Head of caudate nucleus (tissue), 42 donors: ENCODE results near the gene MLLT1.
A peak's percentile ranks its signal among the peaks of the same experiment; 100 is the strongest.

Experiments used
- DNase-seq, 42 donors: peaks; one replicate each; pipeline versions ENCODE4 v3.0.0 to v3.0.0-alpha.2; 2020 to 2021; ENCODE audit warnings: mixed read lengths in 7 of 42
- intact Hi-C: fragments of 100-400 bp; cut with DNase I; formaldehyde crosslinking; loops from one replicate; pipeline ENCODE4 v1.15.0; 2022

The MLLT1 gene

GRCh38 chr19:6278051-6278450, 1.7 kb downstream of the MLLT1 start:
- intact Hi-C loops = loop anchor here (5.0 kb wide), 1 partner anchor 36 kb away; no protein-coding TSS in a partner anchor

GRCh38 chr19:6276447-6276846, 3.3 kb downstream of the MLLT1 start:
- no peak for DNase-seq
- intact Hi-C loops = loop anchor here (5.0 kb wide), 1 partner anchor 34 kb away; no protein-coding TSS in a partner anchor

More at GRCh38 chr19:6278051-6278450, 1.7 kb downstream of the MLLT1 start:
- no peak for DNase-seq

GRCh38 chr19:6275170-6275744, 4.5 kb downstream of the MLLT1 start:
- intact Hi-C loops = loop anchor here (5.0 kb wide), 1 partner anchor 33 kb away; no protein-coding TSS in a partner anchor

GRCh38 chr19:6274756-6275155, 5.0 kb downstream of the MLLT1 start:
- DNase-seq = peak in 9 of 42 donors; percentile 21 to 61 (median 45)
- intact Hi-C loops = loop anchor here (5.0 kb wide), 1 partner anchor 32 kb away; no protein-coding TSS in a partner anchor

More at GRCh38 chr19:6275170-6275744, 4.5 kb downstream of the MLLT1 start:
- no peak for DNase-seq

- DNase-seq = peak in 41 of 42 donors; percentile 28 to 89 (median 62)
- intact Hi-C loops = no loop called here
Observed at GRCh38 chr19:6273701-6274601, 5.8 kb downstream of the MLLT1 start.

GRCh38 chr19:6272913-6273600, 6.7 kb downstream of the MLLT1 start:
- DNase-seq = no peak
- intact Hi-C loops = no loop called here

GRCh38 chr19:6272411-6272791, 7.4 kb downstream of the MLLT1 start:
- intact Hi-C loops = no loop called here
- no peak for DNase-seq

GRCh38 chr19:6271721-6272410, 7.9 kb downstream of the MLLT1 start:
- intact Hi-C loops = no loop called here
- peak; percentile 26 to 85 (median 64) for DNase-seq

GRCh38 chr19:6271251-6271650, 8.5 kb downstream of the MLLT1 start:
- intact Hi-C loops = no loop called here
- DNase-seq = peak in 14 of 42 donors; percentile 21 to 60 (median 44)

- DNase-seq = peak in 1 of 42 donors; percentile 11
- intact Hi-C loops = no loop called here
Observed at GRCh38 chr19:6270822-6271221, 9.0 kb downstream of the MLLT1 start.

- no peak for DNase-seq
- intact Hi-C loops = no loop called here
Observed at GRCh38 chr19:6270076-6270745, 9.6 kb downstream of the MLLT1 start.

GRCh38 chr19:6269101-6269886, 10.5 kb downstream of the MLLT1 start:
- DNase-seq = no peak
- intact Hi-C loops = no loop called here

GRCh38 chr19:6268382-6268771, 11.4 kb downstream of the MLLT1 start:
- intact Hi-C loops = no loop called here

GRCh38 chr19:6267552-6268381, 12.0 kb downstream of the MLLT1 start:
- intact Hi-C loops = no loop called here
- no peak for DNase-seq

More at GRCh38 chr19:6268382-6268771, 11.4 kb downstream of the MLLT1 start:
- no peak for DNase-seq

- intact Hi-C loops = no loop called here
Observed at GRCh38 chr19:6264803-6265202, 15.0 kb downstream of the MLLT1 start.

GRCh38 chr19:6263735-6264444, 15.9 kb downstream of the MLLT1 start:
- intact Hi-C loops = no loop called here
- no peak for DNase-seq

More at GRCh38 chr19:6264803-6265202, 15.0 kb downstream of the MLLT1 start:
- DNase-seq = no peak
